ENCODE measurements around the gene PRPF6. TPM values are rescaled to one million over a fixed set of nuclear protein-coding genes. Genes with fewer than 3 reads are reported as not detected.

Gene PRPF6
- total and polyA plus RNA-seq, 2 donors (not counting 1 experiment from before 2014, with no cell fraction given), result 31.7 to 82.9 TPM

GRCh38 chr20:64009811-64010387 lies 29.0 kb downstream of the PRPF6 start:
- no peaks in the 10 kb centered on the region for H3K27me3 ChIP-seq (replicated peaks in 1 of 4; ENCODE audit: control extremely low read depth in 1 of 4, control insufficient read depth in 3 of 4, insufficient read depth in 4 of 4, low read length in 3 of 4)
- no peak overlapping the region for H2AFZ ChIP-seq (ENCODE audit: insufficient read depth, low read depth, low read length, poor library complexity, severe bottlenecking)
- no peak overlapping the region for H3K9ac ChIP-seq (ENCODE audit: low read length)
- Mint-ChIP-seq H3K4me1 (peaks cover 2% of the 10 kb centered on the region), H3K27me3 (no peaks in the 10 kb centered on the region), H3K9me3 (ENCODE audit: insufficient read depth) (no peaks in the 10 kb centered on the region), H3K27ac (no peak overlapping the region), H3K4me3 (no peak overlapping the region)
- 86% methylated on average over 12 of the region's 13 CpGs for WGBS (ENCODE audit: insufficient coverage)
- H3K9me3 ChIP-seq (ENCODE audit: control extremely low read depth in 1 of 3, control insufficient read depth in 2 of 3, insufficient read depth in 1 of 3, low read length in 2 of 3), result peaks cover 0 to 13% (median 0%) of the 10 kb centered on the region in 3 donors
- POLR2A ChIA-PET, result no interaction called here
- H3K79me2 ChIP-seq (ENCODE audit: control insufficient read depth, insufficient read depth, low read length), result peaks cover 42% of the 10 kb centered on the region
- CTCF ChIA-PET, result interaction anchor here (0.9 kb wide), 1 partner anchor 29 kb away, joined by 3 read pairs; no protein-coding TSS in a partner anchor
- no peak overlapping the region for H3K4me3 ChIP-seq (ENCODE audit: control extremely low read depth in 1 of 5, extremely low read depth in 1 of 5, insufficient read depth in 1 of 5, low read depth in 2 of 5, low read length in 4 of 5)
- intact Hi-C loops (cut with micrococcal nuclease), result no loop called here
- peaks cover 0 to 8% of the 10 kb centered on the region in 2 donors for H3K4me1 ChIP-seq (ENCODE audit: control insufficient read depth in 2 of 2, insufficient read depth in 2 of 2, low read length in 2 of 2)
- H3K27ac ChIP-seq (ENCODE audit: low read length in 2 of 2), result no peak overlapping the region
- peaks cover 3 to 69% of the 10 kb centered on the region in 2 experiments for H3K36me3 ChIP-seq (replicated peaks in 1 of 2; ENCODE audit: control extremely low read depth in 1 of 2, control insufficient read depth in 1 of 2, extremely low read depth in 1 of 2, insufficient read depth in 2 of 2, low read length in 1 of 2)
- ATAC-seq (ENCODE audit: low read depth) (no peak), DNase-seq (no peak)
- H3K4me2 ChIP-seq (replicated peaks; ENCODE audit: low read depth, low read length, poor library complexity, severe bottlenecking), result no peak overlapping the region
- peaks cover 52% of the 10 kb centered on the region for H4K20me1 ChIP-seq (ENCODE audit: control insufficient read depth, insufficient read depth, low read length, poor library complexity, severe bottlenecking)
- no peak for TF ChIP-seq CTCF (IDR thresholded peaks at IDR 0.05)
- no peak for TF ChIP-seq EZH2 (IDR thresholded peaks at IDR 0.05; ENCODE audit: borderline replicate concordance, insufficient read depth, low read depth, low read length, poor library complexity, severe bottlenecking)

- no peak overlapping the region for H3K4me2 ChIP-seq (replicated peaks; ENCODE audit: low read depth, low read length, poor library complexity, severe bottlenecking)
- H3K9me3 ChIP-seq (ENCODE audit: control extremely low read depth in 1 of 3, control insufficient read depth in 2 of 3, insufficient read depth in 1 of 3, low read length in 2 of 3), result peaks cover 0 to 13% (median 0%) of the 10 kb centered on the region in 3 donors
- intact Hi-C loops (cut with micrococcal nuclease), result no loop called here
- Mint-ChIP-seq H3K27me3 (no peaks in the 10 kb centered on the region), H3K27ac (no peak overlapping the region), H3K4me1 (peaks cover 2% of the 10 kb centered on the region), H3K4me3 (no peak overlapping the region), H3K9me3 (ENCODE audit: insufficient read depth) (no peaks in the 10 kb centered on the region)
- H4K20me1 ChIP-seq (ENCODE audit: control insufficient read depth, insufficient read depth, low read length, poor library complexity, severe bottlenecking), result peaks cover 43% of the 10 kb centered on the region
- ChIA-PET CTCF (interaction anchor here (0.9 kb wide), 1 partner anchor 28 kb away, joined by 3 read pairs; no protein-coding TSS in a partner anchor), POLR2A (no interaction called here)
- no peak overlapping the region for H3K27ac ChIP-seq (ENCODE audit: low read length in 2 of 2)
- no peak for ATAC-seq (ENCODE audit: low read depth)
- no peak for DNase-seq
- no peak overlapping the region for H3K9ac ChIP-seq (ENCODE audit: low read length)
- TF ChIP-seq CTCF (IDR thresholded peaks at IDR 0.05) (no peak), EZH2 (IDR thresholded peaks at IDR 0.05; ENCODE audit: borderline replicate concordance, insufficient read depth, low read depth, low read length, poor library complexity, severe bottlenecking) (no peak)
- 97% methylated on average over 7 of the region's 8 CpGs for WGBS (ENCODE audit: insufficient coverage)
- no peak overlapping the region for H2AFZ ChIP-seq (ENCODE audit: insufficient read depth, low read depth, low read length, poor library complexity, severe bottlenecking)
- peaks cover 0 to 8% of the 10 kb centered on the region in 2 donors for H3K4me1 ChIP-seq (ENCODE audit: control insufficient read depth in 2 of 2, insufficient read depth in 2 of 2, low read length in 2 of 2)
- no peak overlapping the region for H3K4me3 ChIP-seq (ENCODE audit: control extremely low read depth in 1 of 5, extremely low read depth in 1 of 5, insufficient read depth in 1 of 5, low read depth in 2 of 5, low read length in 4 of 5)
- peaks cover 3 to 68% of the 10 kb centered on the region in 2 experiments for H3K36me3 ChIP-seq (replicated peaks in 1 of 2; ENCODE audit: control extremely low read depth in 1 of 2, control insufficient read depth in 1 of 2, extremely low read depth in 1 of 2, insufficient read depth in 2 of 2, low read length in 1 of 2)
- no peaks in the 10 kb centered on the region for H3K27me3 ChIP-seq (replicated peaks in 1 of 4; ENCODE audit: control extremely low read depth in 1 of 4, control insufficient read depth in 3 of 4, insufficient read depth in 4 of 4, low read length in 3 of 4)
- H3K79me2 ChIP-seq (ENCODE audit: control insufficient read depth, insufficient read depth, low read length), result peaks cover 35% of the 10 kb centered on the region
Observed at GRCh38 chr20:64010711-64011237, 29.8 kb downstream of the PRPF6 start.
